GM11168 (cell line): Measurements from ENCODE around the gene ATRIP.
"Not testable (repeated sequence)": the region's sequence is repeated elsewhere in the genome, so short reads cannot be mapped to it uniquely, and the experiment has no call there.

Source experiments
- in situ Hi-C: fragments of 300-500 bp; cut with MboI; formaldehyde crosslinking; loops from one replicate; pipeline ENCODE4 v1.12.0; 2022; ENCODE audit warnings: low sequenced_read_pairs; ENCODE audit not compliant: unreplicated experiment

ATRIP gene

DNA sequence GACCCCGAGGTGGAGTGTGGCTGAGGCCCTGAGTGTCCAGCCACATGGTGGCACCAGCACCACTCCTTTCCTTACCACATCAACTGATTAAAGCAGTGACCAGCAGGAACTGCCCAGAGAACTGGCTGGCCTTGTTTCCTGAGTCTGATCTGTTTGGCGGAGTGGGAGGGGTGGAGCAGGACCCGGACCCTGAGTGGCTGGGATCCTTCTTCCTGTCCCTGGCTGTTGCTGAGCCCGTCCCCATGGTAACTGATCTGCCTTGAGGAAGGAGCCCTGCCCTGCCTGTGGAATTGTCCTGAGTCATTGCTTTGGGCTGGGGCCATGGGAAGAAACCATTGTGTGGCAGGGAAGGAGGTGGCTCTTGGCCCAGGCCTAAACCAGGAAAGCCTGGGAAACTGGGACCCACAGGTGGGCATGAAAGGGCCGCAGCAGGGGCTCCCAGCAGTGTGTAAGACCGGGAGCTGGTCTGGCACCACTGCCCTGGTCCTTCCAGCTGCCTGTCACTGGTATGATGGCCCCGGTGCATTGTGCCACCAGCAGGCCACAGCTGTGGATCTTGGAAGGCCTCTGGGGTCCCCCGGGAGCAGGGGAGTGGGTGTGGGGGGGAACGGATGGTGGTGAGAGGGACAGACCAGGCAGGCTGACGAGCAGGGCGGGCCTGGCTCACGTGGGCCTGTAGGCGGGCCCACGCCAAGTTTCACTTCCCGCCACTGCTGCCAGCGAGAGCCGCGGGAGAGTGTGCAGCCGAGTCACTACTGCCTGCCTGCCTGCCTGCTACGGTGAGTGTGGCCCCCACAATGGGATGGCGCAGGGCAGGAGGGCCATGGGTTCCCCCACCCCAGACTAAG lies 19.2 kb downstream of the ATRIP start:
- in situ Hi-C loops, result no loop called here

- in situ Hi-C loops, result no loop called here
Observed at GRCh38 chr3:48466386-48467109, 20.0 kb downstream of the ATRIP start.

DNA sequence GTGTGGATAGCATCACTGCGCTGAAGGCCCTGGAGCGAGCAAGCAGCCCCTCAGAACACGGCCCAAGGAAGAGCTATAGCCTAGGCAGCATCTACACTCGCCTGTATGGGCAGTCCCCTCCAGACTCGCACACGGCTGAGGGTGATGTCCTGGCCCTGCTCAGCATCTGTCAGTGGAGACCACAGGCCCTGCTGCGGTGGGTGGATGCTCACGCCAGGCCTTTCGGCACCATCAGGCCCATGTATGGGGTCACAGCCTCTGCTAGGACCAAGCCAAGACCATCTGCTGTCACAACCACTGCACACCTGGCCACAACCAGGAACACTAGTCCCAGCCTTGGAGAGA lies 20.5 kb downstream of the ATRIP start:
- in situ Hi-C loops, result no loop called here

- in situ Hi-C loops, result no loop called here
Observed at GRCh38 chr3:48467473-48468267, 21.1 kb downstream of the ATRIP start.

DNA sequence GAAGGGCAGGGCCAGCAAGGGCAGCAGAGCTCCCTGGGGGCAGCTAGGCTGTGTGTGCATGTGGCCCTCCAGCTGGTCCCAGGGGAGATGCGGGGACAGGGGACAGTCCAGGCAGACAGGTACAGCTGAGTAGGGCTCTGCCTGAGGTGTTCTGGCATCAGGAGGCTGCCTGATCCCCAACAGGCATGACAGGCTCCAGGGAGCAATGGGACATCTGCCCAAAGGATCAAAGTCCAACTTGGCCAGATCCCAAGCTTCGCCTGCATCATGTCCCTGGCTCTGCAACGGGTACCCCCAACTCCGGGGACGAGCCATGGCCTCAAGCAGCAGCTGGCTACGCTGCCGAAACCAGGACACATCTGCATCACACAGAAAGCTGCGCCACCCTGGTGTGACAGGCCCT lies 21.8 kb downstream of the ATRIP start:
- in situ Hi-C loops, result no loop called here

- in situ Hi-C loops, result no loop called here
Observed at GRCh38 chr3:48469046-48469915, 22.7 kb downstream of the ATRIP start.

- in situ Hi-C loops, result no loop called here
Observed at GRCh38 chr3:48470286-48470685, 23.7 kb downstream of the ATRIP start.

- in situ Hi-C loops, result no loop called here
Observed at GRCh38 chr3:48472673-48472922, 26.1 kb downstream of the ATRIP start.

- in situ Hi-C loops, result no loop called here
Observed at GRCh38 chr3:48472923-48473616, 26.5 kb downstream of the ATRIP start.

DNA sequence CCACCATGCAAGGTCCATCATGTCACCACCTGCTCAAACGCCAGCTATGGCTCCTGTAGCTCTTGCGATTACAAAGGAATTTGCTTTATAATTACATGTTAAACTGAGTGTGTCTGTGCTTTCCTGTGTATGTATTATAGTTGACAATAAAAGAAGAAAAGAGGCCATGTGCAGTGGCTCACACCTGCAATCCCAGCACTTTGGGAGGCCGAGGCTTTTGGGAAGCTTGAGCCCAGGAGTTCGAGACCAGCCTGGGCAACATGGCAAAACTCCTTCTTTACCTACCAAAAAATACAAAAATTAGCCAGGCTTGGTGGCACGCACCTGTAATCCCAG lies 27.0 kb downstream of the ATRIP start:
- in situ Hi-C loops, result no loop called here

DNA sequence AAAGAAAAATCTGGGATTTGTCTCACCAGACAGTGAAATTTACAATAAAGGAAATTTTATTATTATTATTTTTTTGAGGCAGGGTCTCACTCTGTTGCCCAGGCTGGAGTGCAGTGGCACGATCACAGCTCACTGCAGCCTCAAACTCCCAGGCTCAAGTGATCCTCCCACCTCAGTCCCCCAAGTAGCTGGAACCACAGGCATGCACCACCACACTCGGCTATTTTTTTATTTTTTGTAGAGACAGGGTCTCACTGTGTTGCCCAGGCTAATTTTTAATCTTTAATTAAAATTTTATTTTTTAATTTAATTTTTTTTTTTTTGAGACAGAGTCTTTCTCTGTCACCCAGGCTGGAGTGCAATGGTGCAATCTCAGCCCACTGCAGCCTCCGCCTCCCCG lies 27.5 kb downstream of the ATRIP start:
- in situ Hi-C loops, result not testable (repeated sequence)

DNA sequence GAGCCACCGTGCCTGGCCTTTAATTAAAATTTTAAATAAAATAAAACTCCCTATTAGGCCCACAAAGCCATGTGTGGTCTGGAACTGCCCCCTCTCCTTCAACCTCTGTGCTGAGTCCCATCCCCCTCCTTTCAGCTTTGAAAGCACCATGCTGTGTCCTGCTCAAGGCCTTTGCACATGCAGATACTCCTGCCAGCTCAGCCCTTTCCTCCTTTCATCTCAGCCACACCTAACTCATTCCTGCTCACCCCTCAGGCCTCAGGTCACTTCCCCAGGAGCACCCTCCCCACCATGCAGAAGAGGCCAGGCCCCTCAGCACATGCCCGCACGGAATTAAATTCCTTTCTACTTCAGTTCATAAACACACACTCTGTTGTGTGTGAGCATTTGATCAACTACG lies 28.1 kb downstream of the ATRIP start:
- in situ Hi-C loops, result no loop called here

- in situ Hi-C loops, result no loop called here
Observed at GRCh38 chr3:48475188-48475587, 28.7 kb downstream of the ATRIP start.

GRCh38 chr3:48476426-48477053 lies 30.0 kb downstream of the ATRIP start:
- in situ Hi-C loops, result no loop called here

DNA sequence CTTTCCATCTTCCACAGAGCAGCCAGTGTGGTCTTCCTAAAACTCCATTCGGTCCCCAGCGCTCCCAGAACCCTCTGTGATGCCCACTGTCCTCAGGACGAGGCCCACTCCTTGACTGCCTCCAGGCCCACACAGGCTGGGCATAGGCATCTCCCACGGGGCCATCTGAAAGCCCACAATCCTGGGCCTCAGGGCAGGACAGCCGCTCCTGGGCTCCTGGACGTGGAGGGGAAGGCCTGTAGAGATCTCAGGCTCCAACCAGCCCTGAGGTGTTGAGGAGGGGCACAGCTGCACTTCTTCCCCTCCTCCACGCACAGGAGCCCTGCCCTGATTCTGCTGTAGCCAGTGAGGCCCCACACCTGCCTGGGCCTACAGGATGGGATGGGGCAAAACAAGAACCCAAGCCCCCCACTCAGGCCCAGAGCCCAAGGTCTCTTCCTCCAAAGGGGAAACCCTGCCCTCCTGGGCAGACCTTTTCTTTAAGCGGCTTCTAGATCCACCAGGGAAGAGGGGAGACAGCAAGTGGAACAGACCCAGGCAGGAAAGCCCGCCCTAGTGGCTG lies 31.5 kb downstream of the ATRIP start:
- in situ Hi-C loops, result no loop called here

GRCh38 chr3:48478626-48479555 lies 32.4 kb downstream of the ATRIP start:
- in situ Hi-C loops, result no loop called here

DNA sequence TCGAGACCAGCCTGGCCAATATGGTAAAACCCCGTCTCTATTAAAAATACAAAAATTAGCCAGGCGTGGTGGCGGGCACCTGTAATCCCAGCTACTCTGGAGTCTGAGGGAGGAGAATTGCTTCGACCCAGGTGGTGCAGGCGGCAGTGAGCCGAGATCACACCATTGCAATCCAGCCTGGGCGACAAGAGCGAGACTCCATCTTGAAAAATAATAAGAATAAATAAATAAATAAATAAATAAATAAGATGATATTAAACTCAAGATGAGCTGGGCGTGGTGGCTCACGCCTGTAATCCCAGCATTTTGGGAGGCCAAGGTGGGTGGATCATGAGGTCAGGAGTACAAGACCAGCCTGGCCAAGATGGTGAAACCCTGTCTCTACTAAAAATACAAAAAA lies 34.4 kb downstream of the ATRIP start:
- in situ Hi-C loops, result not testable (repeated sequence)

- in situ Hi-C loops, result not testable (repeated sequence)
Observed at GRCh38 chr3:48482822-48483221, 36.3 kb downstream of the ATRIP start.
